IMR-90 (cell line): ENCODE data around the gene RTN4RL2. TPM values are rescaled to one million over a fixed set of nuclear protein-coding genes. Genes with fewer than 3 reads are reported as not detected.

ENCODE experiments used
- ATAC-seq: fragments of 200-7000 bp; cut with Tn5 transposase; 2 replicates; pipeline ENCODE4 v1.9.1; 2020; ENCODE audit warnings: low read depth, mild to moderate bottlenecking, moderate library complexity
- BruUV-seq: library from RNA; stranded (reverse); fragments of 400-500 nt; replicated peaks from 2 replicates; lab custom pipeline; 2021; lab: Mats Ljungman, UMichigan
- CTCF ChIA-PET: fragments of 300-600 bp; formaldehyde crosslinking; extraction: SDS; loops from one replicate; lab custom pipeline; 2021; ENCODE audit warnings: antibody characterized with exemption; lab: Yijun Ruan, JAX
- POLR2A ChIA-PET: fragments of 300-600 bp; sonication (Branson Sonifier 250); formaldehyde crosslinking; loops from one replicate; lab custom pipeline; 2022; ENCODE audit warnings: antibody characterized with exemption; ENCODE audit not compliant: unreplicated experiment; lab: Charles Lee
- DNase-seq: peaks from one replicate; pipeline ENCODE4 v3.0.0; 2013
- H2AFZ ChIP-seq: replicated peaks from 2 replicates; pipeline ENCODE3; 2013; ENCODE audit warnings: low read length, mild to moderate bottlenecking; ENCODE audit not compliant: poor library complexity
- H2AK5ac ChIP-seq: 2 replicates; pipeline ENCODE4 v1.6.1; 2013; ENCODE audit warnings: low read depth, low read length, inconsistent platforms
- H2AK9ac ChIP-seq: replicated peaks from 2 replicates; pipeline ENCODE3; 2013; ENCODE audit warnings: mild to moderate bottlenecking, low read depth, low read length, moderate library complexity; ENCODE audit not compliant: poor library complexity
- H2BK120ac ChIP-seq: 2 replicates; pipeline ENCODE4 v1.6.1; 2013; ENCODE audit warnings: low read depth, low read length, inconsistent platforms
- H2BK15ac ChIP-seq: 3 replicates; pipeline ENCODE4 v1.6.1; 2013; ENCODE audit warnings: low read depth, low read length, inconsistent platforms
- H2BK20ac ChIP-seq: 2 replicates; pipeline ENCODE4 v1.6.1; 2013; ENCODE audit warnings: low read depth, mild to moderate bottlenecking, inconsistent platforms, low read length, moderate library complexity
- H2BK5ac ChIP-seq: 2 replicates; pipeline ENCODE4 v1.6.1; 2013; ENCODE audit warnings: mild to moderate bottlenecking, low read depth, low read length, inconsistent platforms; ENCODE audit not compliant: poor library complexity, severe bottlenecking
- H3K14ac ChIP-seq: replicated peaks from 2 replicates; pipeline ENCODE4 v1.6.1; 2013; ENCODE audit warnings: low read depth, low read length, inconsistent platforms
- H3K18ac ChIP-seq: 2 replicates; pipeline ENCODE4 v1.6.1; 2013; ENCODE audit warnings: low read depth, low read length, control low read depth
- H3K23ac ChIP-seq: 2 replicates; pipeline ENCODE4 v1.6.1; 2013; ENCODE audit warnings: low read depth, low read length, inconsistent platforms
- H3K27ac ChIP-seq: 2 replicates; pipeline ENCODE4 v1.5.1; 2013; ENCODE audit warnings: mild to moderate bottlenecking, control low read depth, low read length; ENCODE audit not compliant: insufficient read depth
- H3K27me3 ChIP-seq: 2 replicates; pipeline ENCODE4 v1.6.1; 2013; ENCODE audit warnings: low read length; ENCODE audit not compliant: control insufficient read depth, insufficient read depth
- H3K36me3 ChIP-seq: 2 replicates; pipeline ENCODE4 v1.6.1; 2013; ENCODE audit warnings: low read length, mixed read lengths; ENCODE audit not compliant: control insufficient read depth, insufficient read depth
- H3K4ac ChIP-seq: 2 replicates; pipeline ENCODE4 v1.6.1; 2013; ENCODE audit warnings: low read depth, low read length, inconsistent platforms
- H3K4me1 ChIP-seq: 2 replicates; pipeline ENCODE4 v1.6.1; 2013; ENCODE audit warnings: low read length, mixed read lengths; ENCODE audit not compliant: control insufficient read depth, insufficient read depth
- H3K4me2 ChIP-seq: 2 replicates; pipeline ENCODE4 v1.6.1; 2013; ENCODE audit warnings: low read depth, mild to moderate bottlenecking, control low read depth, low read length, moderate library complexity
- H3K4me3 ChIP-seq: 2 replicates; pipeline ENCODE4 v1.5.1; 2013; ENCODE audit warnings: low read depth, mild to moderate bottlenecking, control low read depth, low read length, moderate library complexity; ENCODE audit not compliant: insufficient read depth
- H3K56ac ChIP-seq: 2 replicates; pipeline ENCODE4 v1.6.1; 2013; ENCODE audit warnings: low read length, inconsistent platforms; ENCODE audit not compliant: insufficient read depth; ENCODE audit errors: extremely low read depth
- H3K79me1 ChIP-seq, 2 experiments: 2 replicates each; pipeline ENCODE4 v1.6.1; 2013; ENCODE audit warnings: low read length in 2 of 2, inconsistent platforms in 1 of 2, low read depth in 1 of 2
- H3K9ac ChIP-seq: 2 replicates; pipeline ENCODE4 v1.6.1; 2013; ENCODE audit warnings: low read depth, low read length, control low read depth
- H3K9me1 ChIP-seq: 2 replicates; pipeline ENCODE4 v1.6.1; 2013; ENCODE audit warnings: low read length, inconsistent platforms; ENCODE audit not compliant: insufficient read depth
- H3K9me3 ChIP-seq: 2 replicates; pipeline ENCODE4 v1.6.1; 2013; ENCODE audit warnings: low read length; ENCODE audit not compliant: control insufficient read depth, insufficient read depth
- H4K20me1 ChIP-seq: 2 replicates; pipeline ENCODE4 v1.6.1; 2013; ENCODE audit warnings: low read length, inconsistent platforms; ENCODE audit not compliant: insufficient read depth
- H4K5ac ChIP-seq: 2 replicates; pipeline ENCODE4 v1.6.1; 2013; ENCODE audit warnings: mild to moderate bottlenecking, low read depth, low read length, control low read depth
- H4K8ac ChIP-seq, 2 experiments: 2 replicates each; pipeline ENCODE4 v1.6.1; 2013; ENCODE audit warnings: low read depth in 2 of 2, low read length in 2 of 2, control low read depth in 1 of 2, inconsistent platforms in 1 of 2
- H4K91ac ChIP-seq: 2 replicates; pipeline ENCODE4 v1.6.1; 2013; ENCODE audit warnings: low read depth, low read length, inconsistent platforms; ENCODE audit not compliant: insufficient read depth
- BHLHE40 ChIP-seq: fragments of 150-350 bp; IDR thresholded peaks from 2 replicates; pipeline ENCODE4 v1.6.1; 2016; ENCODE audit warnings: mild to moderate bottlenecking, low read depth, low read length
- CHD1 ChIP-seq: IDR thresholded peaks from 2 replicates; pipeline ENCODE4 v1.6.1; 2012; ENCODE audit warnings: low read depth, low read length, improper control_type of control experiment
- CTCF ChIP-seq: conservative IDR thresholded peaks from 2 replicates; pipeline ENCODE4 v1.5.1; 2012; ENCODE audit warnings: mild to moderate bottlenecking, low read depth, low read length, improper control_type of control experiment
- ELK1 ChIP-seq: fragments of 150-350 bp; IDR thresholded peaks from 2 replicates; pipeline ENCODE4 v1.6.1; 2016; ENCODE audit warnings: low read depth, mild to moderate bottlenecking, low read length, moderate library complexity, borderline replicate concordance
- FOS ChIP-seq: fragments of 150-350 bp; IDR thresholded peaks from 2 replicates; pipeline ENCODE4 v1.6.1; 2016; ENCODE audit warnings: low read depth, low read length
- MAFK ChIP-seq: IDR thresholded peaks from 2 replicates; pipeline ENCODE4 v1.6.1; 2012; ENCODE audit warnings: low read depth, low read length, improper control_type of control experiment
- MAZ ChIP-seq: IDR thresholded peaks from 2 replicates; pipeline ENCODE4 v1.6.1; 2012; ENCODE audit warnings: low read depth, mild to moderate bottlenecking, low read length, improper control_type of control experiment, moderate library complexity, borderline replicate concordance
- MXI1 ChIP-seq: IDR thresholded peaks from 2 replicates; pipeline ENCODE4 v1.6.1; 2012; ENCODE audit warnings: low read depth, mild to moderate bottlenecking, low read length, moderate library complexity, borderline replicate concordance
- NFE2L2 ChIP-seq: fragments of 150-350 bp; IDR thresholded peaks from 2 replicates; pipeline ENCODE4 v1.6.1; 2016; ENCODE audit warnings: low read depth, mild to moderate bottlenecking, low read length
- POLR2A ChIP-seq: IDR thresholded peaks from 2 replicates; pipeline ENCODE4 v1.6.1; 2012; ENCODE audit warnings: mild to moderate bottlenecking, low read depth, low read length
- RAD21 ChIP-seq: IDR thresholded peaks from 2 replicates; pipeline ENCODE4 v1.6.1; 2012; ENCODE audit warnings: low read length, improper control_type of control experiment
- RCOR1 ChIP-seq: IDR thresholded peaks from 2 replicates; pipeline ENCODE4 v1.6.1; 2012; ENCODE audit warnings: mild to moderate bottlenecking, low read length, improper control_type of control experiment; ENCODE audit not compliant: insufficient replicate concordance
- RFX5 ChIP-seq: IDR thresholded peaks from 2 replicates; pipeline ENCODE4 v1.8.0; 2012; ENCODE audit warnings: low read depth, mild to moderate bottlenecking, low read length, moderate library complexity
- SMC3 ChIP-seq: fragments of 150-350 bp; IDR thresholded peaks from 2 replicates; pipeline ENCODE4 v1.6.1; 2016; ENCODE audit warnings: low read depth, mild to moderate bottlenecking, antibody characterized with exemption, low read length, moderate library complexity
- USF2 ChIP-seq: fragments of 150-350 bp; IDR thresholded peaks from 2 replicates; pipeline ENCODE4 v1.6.1; 2017; ENCODE audit warnings: mild to moderate bottlenecking, antibody characterized with exemption, low read length, low read depth
- WGBS, 2 experiments: methylation state at CpG; one replicate each; pipeline versions ENCODE4 v1.1.5 to v1.1.7; 2013; ENCODE audit warnings: missing lambda C conversion rate in 2 of 2; ENCODE audit not compliant: insufficient read length in 1 of 2; ENCODE audit errors: extremely low coverage in 2 of 2; 5-methylcytosine and 5-hydroxymethylcytosine counted together
- dilution Hi-C: fragments of 300-500 bp; cut with HindIII; formaldehyde crosslinking; loops from one replicate; pipeline ENCODE4 v1.14.3; 2018; ENCODE audit warnings: low sequenced_read_pairs; ENCODE audit not compliant: unreplicated experiment
- in situ Hi-C: fragments of 300-500 bp; cut with MboI; formaldehyde crosslinking; loops from 3 replicates; pipeline ENCODE4 v1.14.3; 2019; ENCODE audit warnings: low sequenced_read_pairs, inconsistent platforms, mixed read lengths
- intact Hi-C: fragments of 100-400 bp; cut with micrococcal nuclease; formaldehyde crosslinking; loops from 2 replicates; pipeline ENCODE4 v1.10.0; 2022
- polyA plus RNA-seq, 3 experiments: library from polyadenylated mRNA; depleted of rRNA; stranded (reverse); fragments of >200 nt; gene quantifications; 2 replicates each; pipeline ENCODE4 v1.2.3, GENCODE V29; 2012; ENCODE audit warnings: low replicate concordance in 1 of 3
- total RNA-seq: library from RNA; depleted of rRNA; stranded (reverse); fragments of >200 nt; gene quantifications from 2 replicates; pipeline ENCODE4 v1.2.3, GENCODE V29; 2012

RTN4RL2 gene
- total and polyA plus RNA-seq, 2 of the 4 experiments (the other 2 are of a cell fraction), result 1.5 TPM; not detected in 1

GRCh38 chr11:57490456-57491248 lies 30.3 kb downstream of the RTN4RL2 start:
- dilution Hi-C loops (no loop called here), in situ Hi-C loops (loop anchor here (10.0 to 25.0 kb wide), 2 partner anchors 154 to 1022 kb away; partner anchors contain the start of genes OR5B21 and YPEL4), intact Hi-C loops (no loop called here)
- H3K14ac ChIP-seq, result no peak overlapping the region
- no CpG with 5 or more reads among the region's 9 CpGs for WGBS, 2 experiments
- H3K36me3 ChIP-seq, result peaks cover 34% of the 10 kb centered on the region
- no peak overlapping the region for H2BK5ac ChIP-seq
- H3K27me3 ChIP-seq, result no peaks in the 10 kb centered on the region
- H3K9me1 ChIP-seq, result no peaks in the 10 kb centered on the region; the same call in 1 of the 2 replicates
- no peak overlapping the region for H2AK5ac ChIP-seq
- no peaks in the 10 kb centered on the region for H3K9me3 ChIP-seq
- H4K91ac ChIP-seq, result no peak overlapping the region
- no peak overlapping the region for H3K56ac ChIP-seq
- no peak for ATAC-seq
- no TSS peak for BruUV-seq
- no peak overlapping the region for H2BK20ac ChIP-seq
- H3K4me1 ChIP-seq, result no peaks in the 10 kb centered on the region
- no peak overlapping the region for H2BK15ac ChIP-seq
- ChIA-PET POLR2A (no interaction called here), CTCF (interaction anchor here (1.0 to 2.0 kb wide), 2 partner anchors 25 to 36 kb away, joined by 3 to 8 read pairs; partner anchors contain the start of gene SLC43A1)
- H2AFZ ChIP-seq, result no peak overlapping the region
- no peak overlapping the region for H3K4ac ChIP-seq
- H3K27ac ChIP-seq, result no peak overlapping the region
- no peak overlapping the region for H3K4me2 ChIP-seq
- H3K79me1 ChIP-seq, result no peaks in the 10 kb centered on the region; a peak in 1 of 4 replicates
- no peak overlapping the region for H3K4me3 ChIP-seq
- no peak overlapping the region for H3K23ac ChIP-seq
- peak; percentile 38 for DNase-seq
- no peak overlapping the region for H3K9ac ChIP-seq
- H2AK9ac ChIP-seq, result no peak overlapping the region
- no peak overlapping the region for H2BK120ac ChIP-seq
- H3K18ac ChIP-seq, result no peak overlapping the region
- H4K8ac ChIP-seq, result no peak overlapping the region
- no peaks in the 10 kb centered on the region; the same call in 1 of the 2 replicates for H4K20me1 ChIP-seq
- H4K5ac ChIP-seq, result no peak overlapping the region
- TF ChIP-seq SMC3 (no peak), MAFK (peak; percentile 59), BHLHE40 (no peak), RFX5 (no peak), MXI1 (no peak), CHD1 (no peak), RCOR1 (no peak), ELK1 (no peak), MAZ (no peak), POLR2A (no peak), RAD21 (no peak), CTCF (no peak), FOS (no peak), USF2 (no peak), NFE2L2 (no peak)
